Adrenal gland (tissue), 12 donors: Measurements from ENCODE around the gene SBK3. TPM values are rescaled to one million over a fixed set of nuclear protein-coding genes. Genes with fewer than 3 reads are reported as not detected.

Experiments
- DNase-seq, 7 donors: peaks; one replicate each; pipeline ENCODE4 v3.0.0-alpha.2; 2019 to 2020
- H3K27ac ChIP-seq, 5 donors: fragments of 200-600 bp; sonication (generic) in 4 of 5; 1 replicate in 3 of 5; 2 replicates in 2 of 5; pipeline versions ENCODE4 v1.5.1 to v1.8.0; 2016 to 2020; ENCODE audit warnings: mild to moderate bottlenecking in 1 of 5
- H3K27me3 ChIP-seq: fragments of 200-600 bp; 2 replicates; pipeline ENCODE4 v1.8.0; 2021
- H3K36me3 ChIP-seq, 2 donors: fragments of 200-600 bp; replicated peaks in 1 of 2; 1 replicate in 1 of 2; 2 replicates in 1 of 2; pipeline versions ENCODE4 v1.5.1 to v1.8.0; 2018 to 2022
- H3K4me1 ChIP-seq, 2 donors: fragments of 200-600 bp; replicated peaks in 1 of 2; 1 replicate in 1 of 2; 2 replicates in 1 of 2; pipeline versions ENCODE4 v1.5.1 to v1.8.0; 2018 to 2021
- H3K4me3 ChIP-seq, 4 donors: fragments of 200-600 bp; sonication (generic) in 3 of 4; one replicate each; pipeline ENCODE4 v1.5.1; 2016 to 2018
- H3K9me3 ChIP-seq, 3 donors: fragments of 200-600 bp; sonication (generic) in 1 of 3; replicated peaks in 1 of 3; 1 replicate in 2 of 3; 2 replicates in 1 of 3; pipeline versions ENCODE4 v1.5.1 to v1.8.0; 2016 to 2021
- POLR2A ChIP-seq, 2 donors: fragments of 450-650 bp; IDR thresholded peaks; one replicate each; pipeline ENCODE4 v1.6.1; 2017; ENCODE audit warnings: antibody characterized with exemption in 2 of 2, mild to moderate bottlenecking in 2 of 2, moderate library complexity in 1 of 2
- WGBS, 4 donors: extraction: QIAGEN DNeasy Blood & Tissue Kit in 2 of 4; methylation state at CpG; one replicate each; pipeline versions ENCODE4 v1.1.5 to v1.1.7; 2013 to 2017; 5-methylcytosine and 5-hydroxymethylcytosine counted together
- intact Hi-C, 2 donors: fragments of 100-400 bp; cut with DNase I; formaldehyde crosslinking; loops; one replicate each; pipeline versions ENCODE4 v1.14.1 to v1.15.0; 2022 to 2023
- polyA plus RNA-seq, 3 donors: library from polyadenylated mRNA; stranded (reverse); fragments of 200-250 nt in 2 of 3; fragments of 350-450 nt in 1 of 3; fragmentation: Illumina TruSeq in 1 of 3; extraction: RNeasy Lipid Tissue Mini Kit (QIAGEN cat#74804) in 1 of 3; gene quantifications; one replicate each; pipeline ENCODE4 v1.2.3, GENCODE V29; 2013 to 2014
- total RNA-seq, 9 donors: library from RNA; depleted of rRNA in 4 of 9; stranded (reverse); fragments of >200 nt in 4 of 9; fragments of 120-200 nt in 1 of 9; fragmentation: NEBNext Ultra II Directional in 1 of 9; extraction: Animal tissue kit (Norgen Biotek cat#: 25700) in 1 of 9; gene quantifications; one replicate each; pipeline versions ENCODE4 v1.1.0 to v1.2.4, GENCODE V29; 2013 to 2023
- TF ChIP-seq, protein P1 (sequence below), 6 experiments: fragments of 450-650 bp in 4 of 6; fragments of 200-600 bp in 2 of 6; sonication (generic) in 1 of 6; IDR thresholded peaks; 1 replicate in 5 of 6; 2 replicates in 1 of 6; pipeline versions ENCODE4 v1.5.1 to v1.8.0; 2016 to 2021; ENCODE audit warnings: antibody characterized with exemption in 6 of 6, mild to moderate bottlenecking in 2 of 6, moderate library complexity in 1 of 6
- donor health status: healthy with polysubstance abuse.
- donor health status: Bipolar disorder and iron deficiency.
- donor health status: DM: yes; HTN: yes; CAD: no.
- donor health status: DM: no; HTN: no; CAD: no.
- donor health status: DM: no; HTN: no; CAD: no.
- donor health status: DM: yes; HTN: yes; CAD: no.

SBK3 gene
- total and polyA plus RNA-seq, 12 donors, result 0.10 to 0.68 (median 0.18) TPM; not detected in 9

DNA sequence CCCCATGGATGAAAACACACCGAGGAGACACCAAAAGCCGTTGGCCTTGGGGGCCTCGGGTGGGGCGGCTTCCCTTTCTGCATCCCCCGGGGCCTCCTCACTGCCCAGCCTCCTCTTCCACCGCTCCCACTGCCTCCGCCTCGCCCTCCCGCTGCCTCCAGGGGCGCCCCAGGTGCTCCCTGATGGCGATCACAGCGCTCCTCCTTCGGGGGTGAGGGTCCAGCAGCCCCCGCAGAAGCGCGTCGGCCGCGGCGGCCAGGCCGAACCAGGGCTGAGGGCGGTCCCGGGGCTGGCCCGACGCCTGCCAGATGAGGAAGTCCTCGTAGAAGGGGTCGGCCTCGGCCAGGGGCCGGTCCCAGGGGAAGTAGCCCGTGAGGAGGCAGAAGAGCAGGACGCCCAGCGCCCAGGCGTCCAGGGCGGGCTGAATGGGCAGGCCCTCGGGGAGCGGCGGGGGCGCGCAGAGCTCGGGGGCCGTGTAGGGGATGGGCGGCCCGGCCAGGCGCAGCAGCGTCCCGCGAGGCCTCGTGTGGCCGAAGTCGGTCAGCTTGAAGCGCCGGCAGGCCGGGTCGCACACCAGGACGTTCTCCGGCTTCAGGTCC, 15.6 kb downstream of the SBK3 start:
- intact Hi-C loops, result no loop called here
- Histone ChIP-seq H3K27me3 (peaks cover 6% of the 10 kb centered on the region), H3K4me1 (no peaks in the 10 kb centered on the region), H3K4me3 (no peak overlapping the region), H3K27ac (no peak overlapping the region), H3K9me3 (no peaks in the 10 kb centered on the region), H3K36me3 (no peaks in the 10 kb centered on the region)
- WGBS, 4 donors, result 84 to 87% (median 85%) methylated on average over 26 to 56 of the region's 56 CpGs
- TF ChIP-seq, protein P1, sequence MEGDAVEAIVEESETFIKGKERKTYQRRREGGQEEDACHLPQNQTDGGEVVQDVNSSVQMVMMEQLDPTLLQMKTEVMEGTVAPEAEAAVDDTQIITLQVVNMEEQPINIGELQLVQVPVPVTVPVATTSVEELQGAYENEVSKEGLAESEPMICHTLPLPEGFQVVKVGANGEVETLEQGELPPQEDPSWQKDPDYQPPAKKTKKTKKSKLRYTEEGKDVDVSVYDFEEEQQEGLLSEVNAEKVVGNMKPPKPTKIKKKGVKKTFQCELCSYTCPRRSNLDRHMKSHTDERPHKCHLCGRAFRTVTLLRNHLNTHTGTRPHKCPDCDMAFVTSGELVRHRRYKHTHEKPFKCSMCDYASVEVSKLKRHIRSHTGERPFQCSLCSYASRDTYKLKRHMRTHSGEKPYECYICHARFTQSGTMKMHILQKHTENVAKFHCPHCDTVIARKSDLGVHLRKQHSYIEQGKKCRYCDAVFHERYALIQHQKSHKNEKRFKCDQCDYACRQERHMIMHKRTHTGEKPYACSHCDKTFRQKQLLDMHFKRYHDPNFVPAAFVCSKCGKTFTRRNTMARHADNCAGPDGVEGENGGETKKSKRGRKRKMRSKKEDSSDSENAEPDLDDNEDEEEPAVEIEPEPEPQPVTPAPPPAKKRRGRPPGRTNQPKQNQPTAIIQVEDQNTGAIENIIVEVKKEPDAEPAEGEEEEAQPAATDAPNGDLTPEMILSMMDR (IDR thresholded peaks at IDR 0.05), result no peak
- no peak for TF ChIP-seq POLR2A (IDR thresholded peaks at IDR 0.05)
- no peak for DNase-seq

DNA sequence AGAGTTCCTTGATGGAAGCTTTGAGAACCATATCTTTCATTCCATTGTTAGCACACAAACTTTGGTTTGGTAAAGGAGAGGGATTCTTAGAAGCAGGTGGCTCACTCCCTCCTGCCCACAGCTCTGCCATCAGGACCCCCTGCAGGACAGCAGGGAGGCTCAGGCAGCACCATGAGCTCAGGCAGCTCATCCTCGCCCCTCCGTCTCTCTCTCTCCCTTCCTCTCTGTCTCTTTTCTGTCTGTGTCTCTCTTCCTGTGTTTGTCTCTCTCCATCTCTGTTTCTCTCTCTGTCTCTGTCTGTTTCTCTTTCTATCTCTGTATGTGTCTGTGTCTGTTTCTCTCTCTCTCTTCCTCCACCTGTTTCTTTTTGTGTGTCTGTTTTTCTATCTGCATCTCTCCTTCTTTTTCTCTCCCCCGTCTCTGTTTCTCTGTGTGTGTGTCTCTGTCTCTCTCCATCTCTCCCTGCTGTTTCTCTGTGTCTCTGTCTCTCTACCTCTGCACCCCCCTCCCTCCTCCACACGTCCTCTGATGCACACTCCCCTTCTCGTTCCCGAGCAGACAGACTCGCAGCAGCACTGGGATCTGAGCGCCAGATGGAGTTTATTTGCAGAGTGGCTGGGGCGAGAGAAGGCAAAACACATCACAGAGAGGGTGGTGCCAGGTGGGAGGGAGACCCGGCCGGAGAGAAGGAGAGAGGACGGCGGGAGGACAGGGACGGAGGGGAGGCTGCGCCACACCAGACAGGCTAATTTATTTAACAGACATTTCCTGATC, 17.1 kb downstream of the SBK3 start:
- TF ChIP-seq POLR2A (IDR thresholded peaks at IDR 0.05), result no peak
- TF ChIP-seq, protein P1 (IDR thresholded peaks at IDR 0.05), result no peak
- Histone ChIP-seq H3K27me3 (peaks cover 6% of the 10 kb centered on the region), H3K9me3 (no peaks in the 10 kb centered on the region), H3K36me3 (no peaks in the 10 kb centered on the region), H3K4me1 (no peaks in the 10 kb centered on the region), H3K27ac (no peak overlapping the region), H3K4me3 (no peak overlapping the region)
- intact Hi-C loops, result no loop called here
- no peak for DNase-seq
- 26 to 29% (median 28%) methylated on average over 15 of the region's 15 CpGs for WGBS, 4 donors

DNA sequence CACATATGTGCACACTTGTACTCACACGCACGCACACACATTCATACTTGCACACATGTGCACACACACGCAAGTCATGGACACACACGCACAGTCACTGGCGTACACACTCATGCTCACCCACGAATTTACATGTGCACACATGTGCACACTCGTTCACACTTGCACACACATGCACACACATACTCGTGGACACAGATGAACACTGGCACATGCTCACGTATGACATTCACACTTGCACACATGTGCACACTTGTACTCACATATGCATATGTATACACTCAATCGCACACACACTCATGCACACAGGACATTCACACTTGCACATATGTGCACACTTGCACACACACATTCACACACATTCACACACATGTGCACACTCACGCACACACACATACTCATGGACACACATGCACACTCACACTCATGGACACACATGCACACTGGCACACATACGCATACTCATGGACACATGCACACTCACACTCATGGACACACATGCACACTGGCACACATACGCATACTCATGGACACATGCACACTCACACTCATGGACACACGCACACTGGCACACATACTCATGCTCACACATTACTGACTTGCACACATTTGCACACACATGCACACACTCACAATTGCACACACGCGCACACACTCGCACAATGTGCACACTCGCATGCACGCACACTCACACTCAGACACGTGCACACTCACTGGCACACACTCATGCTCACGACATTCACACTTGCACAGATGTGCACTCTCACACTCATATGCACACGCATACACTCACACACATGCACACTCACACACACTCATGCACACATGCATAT, 17.9 kb downstream of the SBK3 start:
- H3K36me3 ChIP-seq, result no peaks in the 10 kb centered on the region
- intact Hi-C loops, result no loop called here
- WGBS, 4 donors, result 72 to 82% (median 75%) methylated on average over 21 to 22 of the region's 22 CpGs

More for the DNA sequence above, 17.9 kb downstream of the SBK3 start:
- TF ChIP-seq, protein P1 (IDR thresholded peaks at IDR 0.05), result no peak
- TF ChIP-seq POLR2A (IDR thresholded peaks at IDR 0.05), result no peak
- Histone ChIP-seq H3K4me1 (no peaks in the 10 kb centered on the region), H3K9me3 (no peaks in the 10 kb centered on the region), H3K4me3 (no peak overlapping the region), H3K27ac (no peak overlapping the region), H3K27me3 (peaks cover 6% of the 10 kb centered on the region)
- no peak for DNase-seq
